GM18870 (cell line): ENCODE measurements around the gene ATP8B3.

Source experiments
- ATAC-seq: cut with Tn5 transposase; IDR thresholded peaks from one replicate; pipeline ENCODE4 v1.9.1; 2021; ENCODE audit warnings: moderate library complexity; ENCODE audit not compliant: unreplicated experiment

ATP8B3 gene

DNA sequence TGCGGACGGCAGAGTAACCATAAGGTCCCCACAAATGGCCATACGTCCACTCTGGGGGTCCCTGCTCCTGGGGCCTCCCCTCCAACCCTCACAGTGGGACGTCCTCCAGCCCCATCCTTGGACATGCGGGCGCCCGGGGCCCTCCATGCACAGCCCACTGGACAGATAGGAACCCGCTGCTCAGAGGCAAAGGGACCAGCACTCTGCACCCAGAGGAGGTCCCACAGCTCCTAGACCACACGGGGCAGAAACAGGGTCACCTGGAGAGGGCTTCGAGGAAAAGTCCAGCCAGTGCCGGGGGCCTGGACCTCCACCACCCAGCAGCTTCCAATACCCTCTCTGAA lies 25.1 kb upstream of the ATP8B3 start:
- no peak for ATAC-seq

DNA sequence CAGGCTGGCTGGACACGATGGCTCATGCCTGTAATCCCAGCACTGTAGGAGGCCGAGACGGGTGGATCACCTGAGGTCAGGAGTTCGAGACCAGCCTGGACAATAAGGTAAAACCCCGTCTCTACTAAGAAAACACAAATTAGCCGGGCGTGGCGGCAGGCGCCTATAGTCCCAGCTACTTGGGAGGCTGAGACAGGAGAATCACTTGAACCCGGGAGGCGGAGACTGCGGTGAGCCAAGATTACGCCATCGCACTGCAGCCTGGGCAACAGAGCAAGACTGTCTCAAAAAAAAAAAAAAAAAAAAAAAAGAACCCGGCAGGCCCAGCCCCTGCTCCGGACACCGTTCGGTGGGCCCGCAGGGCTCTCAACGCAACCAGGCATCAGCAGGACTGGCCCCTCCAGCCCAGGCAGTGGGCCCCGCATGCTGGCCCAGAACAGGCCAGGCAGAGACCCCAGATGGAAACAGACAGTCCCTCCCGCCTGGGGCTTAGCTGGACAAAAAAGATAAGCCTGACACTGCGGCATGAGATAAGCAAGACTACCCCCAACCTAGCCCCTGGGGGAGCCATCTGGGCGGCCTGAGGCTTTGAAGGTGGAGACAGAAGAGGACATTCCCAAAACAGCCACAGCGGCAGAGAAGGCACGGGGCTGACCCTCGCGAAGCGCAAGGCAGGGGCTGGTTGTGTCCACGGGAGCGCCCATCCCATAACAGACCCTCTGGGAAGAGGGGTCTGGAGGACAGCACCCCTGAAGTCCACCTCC lies 24.6 kb upstream of the ATP8B3 start:
- no peak for ATAC-seq

DNA sequence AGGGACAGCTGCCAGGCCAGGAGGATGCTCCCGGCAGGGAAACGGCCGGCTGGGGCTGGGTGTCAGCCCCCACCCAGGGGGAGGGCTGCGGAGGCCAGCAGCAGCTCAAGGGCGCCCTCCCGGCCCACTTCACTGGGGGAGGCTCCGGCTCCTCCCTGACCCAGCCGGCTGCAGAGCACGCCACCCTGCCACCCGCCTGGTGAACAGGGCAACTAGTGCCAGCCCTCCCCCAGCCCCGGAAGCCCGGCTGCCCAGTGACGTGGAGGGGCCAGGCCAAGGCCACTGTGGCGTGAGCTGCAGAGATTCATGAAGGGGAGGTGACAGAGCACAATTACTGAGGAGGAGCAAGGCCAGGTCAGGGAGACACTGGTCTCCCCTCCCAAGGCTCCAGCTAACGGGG lies 21.5 kb upstream of the ATP8B3 start:
- ATAC-seq: no peak

DNA sequence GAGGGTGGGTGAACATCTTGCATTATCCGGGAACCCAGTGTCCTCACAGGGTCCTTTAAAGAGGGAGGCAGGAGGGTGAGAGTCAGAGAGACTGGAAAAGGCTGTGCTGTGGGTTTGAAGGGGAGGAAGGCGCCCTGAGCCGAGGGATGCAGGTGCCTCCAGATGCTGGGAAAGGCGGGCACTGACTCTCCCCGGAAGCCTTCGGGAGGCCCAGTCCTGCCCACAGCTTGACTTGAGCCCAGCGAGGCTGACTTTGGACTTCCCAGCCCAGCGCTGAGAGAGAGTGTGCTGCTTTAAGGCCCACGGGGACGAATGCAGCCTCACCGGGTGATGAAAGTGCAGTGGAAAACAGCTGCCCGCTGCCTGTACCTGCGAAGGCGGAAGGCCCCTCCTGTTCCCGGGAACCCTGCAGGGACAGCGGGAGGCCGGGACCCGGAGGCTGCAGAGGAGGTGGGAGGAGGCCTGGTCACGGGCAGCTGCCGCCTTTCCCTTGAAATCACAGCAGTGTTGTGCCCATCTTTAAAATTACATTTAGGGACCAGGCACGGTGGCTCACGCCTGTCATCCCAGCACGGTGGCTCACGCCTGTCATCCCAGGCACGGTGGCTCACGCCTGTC lies 20.1 kb upstream of the ATP8B3 start:
- no peak for ATAC-seq

DNA sequence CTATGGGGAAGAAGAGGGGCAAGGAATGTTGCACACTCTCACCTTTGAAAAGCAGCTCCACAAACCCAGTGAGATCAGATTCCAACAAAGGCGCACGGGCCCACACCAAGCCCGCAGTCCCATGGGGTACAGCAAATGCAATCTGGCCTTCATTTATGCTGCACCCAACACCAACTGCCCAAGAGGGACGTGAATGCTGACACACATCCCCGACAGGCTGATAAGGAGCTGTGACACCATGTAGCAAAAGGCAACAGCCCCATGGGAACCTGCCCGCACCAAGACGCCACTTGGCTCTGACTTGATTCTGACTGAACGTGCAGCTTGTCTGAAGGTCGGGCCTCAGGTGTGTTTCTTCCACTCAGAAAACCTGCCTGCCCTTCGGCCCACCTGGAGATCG lies 18.9 kb upstream of the ATP8B3 start:
- no peak for ATAC-seq

DNA sequence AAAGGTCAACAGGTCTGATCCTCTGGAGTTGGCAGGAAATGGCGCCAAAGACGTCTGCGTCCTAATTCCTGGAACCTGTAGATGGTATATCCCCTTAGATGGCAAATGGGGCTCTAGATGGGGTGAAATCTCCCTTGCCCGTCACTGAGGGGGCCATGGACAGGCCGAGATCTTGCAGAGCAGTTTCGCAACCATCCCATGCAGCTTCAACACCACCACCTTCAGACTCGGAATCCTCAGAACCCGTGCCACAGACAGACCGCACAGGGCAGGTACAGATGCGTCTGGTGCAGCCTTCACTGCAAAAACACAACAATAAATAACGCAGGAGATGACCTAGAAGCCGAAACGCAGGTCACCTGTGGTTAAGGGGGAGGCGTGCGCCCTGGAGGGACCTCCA lies 18.5 kb upstream of the ATP8B3 start:
- no peak for ATAC-seq

DNA sequence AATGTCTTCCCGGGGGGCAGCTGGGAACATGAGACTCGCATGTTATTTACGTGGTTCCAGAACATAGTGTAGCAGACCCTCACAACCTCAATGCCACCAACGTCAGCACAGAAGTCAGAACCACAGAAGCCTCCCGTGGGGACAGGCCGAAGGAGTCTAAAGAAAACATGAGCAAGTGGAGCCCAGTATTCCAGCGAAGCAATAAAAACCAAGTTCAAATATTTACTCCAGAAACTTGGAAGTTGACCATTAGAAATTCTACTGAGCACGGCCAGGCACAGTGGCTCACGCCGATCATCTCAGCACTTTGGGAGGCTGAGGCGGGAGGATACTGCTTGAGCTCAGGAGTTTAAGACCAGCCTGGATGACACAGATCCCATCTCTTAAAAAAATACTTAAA lies 17.9 kb upstream of the ATP8B3 start:
- ATAC-seq: no peak

DNA sequence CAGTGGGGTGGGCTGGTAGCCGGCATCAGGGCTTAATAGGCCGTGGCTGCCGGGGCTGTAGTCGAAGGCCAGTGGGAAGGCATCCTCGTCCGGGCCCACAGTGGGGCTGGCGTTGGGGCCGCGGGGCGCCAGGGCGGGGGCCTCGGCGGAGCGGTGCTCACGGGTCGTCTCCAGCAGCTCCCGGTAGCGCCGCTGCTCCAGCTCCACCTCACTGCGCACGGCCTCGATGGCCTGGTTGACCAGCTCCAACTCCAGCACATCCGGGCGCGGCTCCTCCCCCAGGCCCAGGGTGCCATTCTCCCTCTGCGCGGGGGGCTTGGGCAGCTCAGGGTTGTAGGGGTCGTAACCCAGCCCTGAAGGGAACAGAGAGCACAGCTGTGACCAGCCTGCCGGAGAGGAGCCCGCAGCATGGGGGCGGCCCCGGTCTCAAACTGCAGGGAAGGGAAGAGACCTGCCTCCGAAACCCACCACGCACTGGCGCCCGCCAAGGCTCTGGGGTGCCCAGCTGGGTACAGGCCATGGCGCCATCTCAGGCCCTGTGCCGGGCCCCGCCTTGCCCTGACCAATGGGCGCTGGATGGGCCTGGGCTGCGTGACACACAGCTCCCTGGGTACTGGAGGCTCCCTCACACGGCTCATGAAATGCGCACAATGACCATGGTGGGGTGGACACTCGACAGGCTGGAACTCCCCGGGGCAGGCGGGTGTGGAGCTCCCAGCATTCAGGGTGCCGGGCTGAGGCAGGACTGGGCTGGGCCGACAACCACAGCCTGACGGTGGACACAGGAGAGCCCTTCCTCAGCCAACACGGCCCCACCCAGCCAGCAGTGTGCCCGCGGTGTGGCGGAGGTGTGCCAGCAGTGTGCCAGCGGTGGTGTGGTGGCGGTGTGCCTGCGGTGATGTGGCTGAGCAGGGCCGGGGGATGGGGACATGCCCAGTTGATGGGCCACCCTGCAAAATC lies 16.5 kb upstream of the ATP8B3 start:
- ATAC-seq: no peak

DNA sequence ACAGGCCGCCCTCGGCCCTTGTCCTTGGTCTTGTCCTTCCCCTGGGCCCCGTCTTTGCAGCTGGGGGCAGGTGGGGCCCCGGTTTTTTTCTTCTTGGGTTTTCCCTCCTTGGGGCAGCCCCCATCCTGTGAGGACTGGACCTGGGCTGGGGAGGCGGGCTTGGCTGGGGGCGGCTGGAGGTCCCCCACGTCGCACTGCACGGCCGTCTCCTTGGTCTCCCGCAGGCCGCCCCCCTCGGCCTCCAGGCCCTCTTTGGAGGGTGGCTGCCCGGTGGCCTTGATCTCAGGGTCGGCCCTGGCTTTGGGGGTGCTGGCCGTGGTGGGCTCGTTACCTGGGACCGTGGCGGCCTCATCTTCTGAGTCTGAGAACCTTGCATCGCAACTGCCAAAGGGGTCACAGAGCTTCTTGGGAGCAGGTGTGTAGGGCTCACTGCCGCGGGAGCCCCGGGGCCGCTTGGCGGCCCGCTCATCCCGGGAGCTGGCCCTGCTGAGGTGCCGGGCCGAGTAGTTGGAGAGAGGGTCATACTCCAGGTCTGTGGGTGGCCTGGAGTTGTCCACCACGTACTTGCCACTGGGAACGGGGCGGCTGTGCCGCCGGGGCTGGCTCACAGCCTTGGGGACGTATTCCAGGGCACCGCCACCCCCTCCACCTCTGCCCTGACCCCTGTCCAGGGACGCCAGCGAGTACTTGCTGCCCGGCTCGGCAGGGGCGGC lies 15.6 kb upstream of the ATP8B3 start:
- no peak for ATAC-seq

DNA sequence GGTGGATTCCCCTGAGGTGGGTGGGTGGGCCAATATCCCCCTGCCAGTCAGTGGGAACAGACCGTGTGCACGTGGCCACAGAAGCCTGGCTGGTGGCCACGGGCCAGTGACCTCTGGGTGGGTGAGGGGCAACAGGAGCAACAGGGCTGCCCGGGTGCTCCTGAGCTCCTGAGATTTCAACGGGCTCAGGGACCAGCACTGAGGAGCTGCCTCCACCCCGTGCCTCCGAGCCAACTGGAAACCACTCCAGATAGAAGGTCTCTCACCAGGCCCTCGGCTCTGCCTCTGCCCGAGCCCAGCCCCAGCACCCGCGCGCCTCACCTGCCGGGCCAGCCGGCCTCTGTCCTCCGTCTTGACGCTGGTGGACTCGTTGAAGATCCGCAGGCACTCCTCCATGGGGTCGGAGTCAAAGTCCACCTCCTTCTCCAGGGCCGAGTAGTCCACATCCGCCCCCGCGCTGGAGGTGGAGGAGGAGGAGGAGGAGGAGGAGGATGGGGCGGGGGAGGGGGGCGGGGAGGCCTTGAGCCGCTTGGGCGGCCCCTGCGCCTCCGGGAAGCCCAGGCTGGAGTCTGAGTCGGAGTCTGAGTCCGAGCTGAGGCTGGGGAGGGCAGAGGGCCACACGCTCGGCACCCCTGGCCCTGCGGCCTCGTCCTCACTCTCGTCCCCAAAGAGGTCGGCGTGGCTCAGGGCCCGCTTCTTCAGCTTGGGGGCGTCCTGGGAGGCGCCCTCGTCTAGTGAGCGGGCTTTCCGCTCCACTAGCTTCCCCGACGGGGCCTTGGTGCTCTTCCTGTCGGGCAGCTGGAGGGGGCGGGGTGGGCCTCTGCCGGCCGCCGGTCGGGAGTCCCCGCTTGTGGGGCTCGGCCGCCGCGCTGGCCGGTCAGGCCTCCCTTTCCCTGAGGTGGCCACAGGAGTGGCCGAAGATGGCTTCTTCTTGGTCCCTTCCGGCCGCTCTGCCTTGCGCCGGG lies 14.8 kb upstream of the ATP8B3 start:
- ATAC-seq: no peak

DNA sequence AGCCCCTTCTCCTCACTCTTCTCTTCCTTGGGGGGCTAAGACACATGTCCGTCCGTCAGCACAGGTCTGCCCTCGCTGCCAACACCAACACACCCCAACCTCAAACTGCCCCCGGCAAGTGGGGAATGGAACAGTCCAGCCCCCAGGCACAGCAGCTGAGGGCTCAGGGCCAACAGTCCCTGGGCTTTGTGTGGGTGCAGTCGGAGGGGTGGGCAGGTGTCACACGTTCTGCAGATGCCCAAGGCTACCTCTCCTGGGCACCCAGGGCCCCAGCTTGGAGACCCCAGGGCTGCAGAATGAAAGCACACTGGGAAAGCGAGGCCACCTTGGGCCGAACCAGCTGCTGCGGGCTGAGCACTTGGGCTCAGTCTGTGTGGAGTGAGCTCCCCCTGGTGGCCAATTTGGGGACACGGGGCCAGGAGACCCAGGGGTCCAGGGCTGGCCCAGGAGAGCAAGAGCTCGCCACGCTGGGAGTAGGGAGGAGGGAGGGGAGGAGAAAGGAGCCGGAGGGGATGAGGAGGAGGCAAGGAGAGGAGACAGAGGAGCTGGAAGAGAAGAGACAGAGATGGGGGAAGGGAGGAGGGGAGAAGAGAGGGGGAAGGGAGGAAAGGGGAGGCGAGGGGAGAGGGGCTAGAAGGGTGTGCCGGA lies 14.0 kb upstream of the ATP8B3 start:
- no peak for ATAC-seq

DNA sequence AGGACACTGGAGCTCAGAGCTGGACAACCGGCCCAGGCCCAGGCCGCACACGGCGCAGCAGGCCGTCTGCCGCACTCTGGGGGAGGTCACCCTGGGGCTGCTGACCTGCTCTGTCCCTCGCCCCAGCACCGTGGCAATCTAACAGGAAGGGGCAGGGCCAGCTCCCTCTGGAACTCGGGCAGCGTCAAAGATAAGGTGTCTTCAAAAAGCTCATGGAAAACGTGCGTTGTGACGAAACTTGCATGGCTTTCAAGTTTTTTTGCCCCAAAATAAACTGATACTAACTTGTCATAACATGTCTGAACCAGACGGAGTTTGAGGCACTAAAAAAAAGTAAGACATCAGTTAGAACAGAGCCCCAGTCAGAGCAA lies 12.2 kb upstream of the ATP8B3 start:
- no peak for ATAC-seq

DNA sequence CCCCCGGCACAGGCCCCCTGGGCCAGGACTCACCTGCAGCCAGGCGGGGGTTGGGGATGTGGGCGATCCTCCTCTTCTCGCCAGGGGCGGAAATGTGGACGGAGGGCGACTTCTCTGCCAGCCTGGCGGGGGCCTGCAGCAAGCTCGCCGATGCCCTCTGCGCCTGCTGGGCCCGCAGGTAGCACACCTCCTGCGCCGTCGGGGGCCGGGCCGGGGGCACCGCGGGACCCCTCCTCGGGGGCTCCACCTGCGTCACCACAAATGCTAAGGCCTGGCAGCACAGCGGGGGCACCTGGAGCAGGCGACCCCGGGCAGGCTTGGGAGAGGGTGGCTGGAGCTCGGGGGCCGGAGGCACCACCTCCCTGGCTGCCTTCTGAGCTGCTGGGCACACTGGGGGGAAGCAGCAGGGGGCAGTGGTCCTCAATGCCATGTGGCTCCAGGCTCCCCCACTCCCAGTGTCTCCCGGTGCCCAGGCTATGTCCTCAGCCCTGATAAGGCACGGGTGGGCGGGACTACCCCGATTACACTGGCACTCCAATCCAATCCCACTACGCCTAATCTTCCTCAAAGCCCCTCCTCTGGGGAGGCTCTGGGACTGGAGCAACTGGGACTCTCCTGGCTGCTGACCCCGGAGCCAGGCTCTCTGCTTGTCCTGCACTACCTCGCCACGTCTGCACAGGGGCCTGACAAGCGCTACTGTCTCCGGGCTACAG lies 11.6 kb upstream of the ATP8B3 start:
- no peak for ATAC-seq

DNA sequence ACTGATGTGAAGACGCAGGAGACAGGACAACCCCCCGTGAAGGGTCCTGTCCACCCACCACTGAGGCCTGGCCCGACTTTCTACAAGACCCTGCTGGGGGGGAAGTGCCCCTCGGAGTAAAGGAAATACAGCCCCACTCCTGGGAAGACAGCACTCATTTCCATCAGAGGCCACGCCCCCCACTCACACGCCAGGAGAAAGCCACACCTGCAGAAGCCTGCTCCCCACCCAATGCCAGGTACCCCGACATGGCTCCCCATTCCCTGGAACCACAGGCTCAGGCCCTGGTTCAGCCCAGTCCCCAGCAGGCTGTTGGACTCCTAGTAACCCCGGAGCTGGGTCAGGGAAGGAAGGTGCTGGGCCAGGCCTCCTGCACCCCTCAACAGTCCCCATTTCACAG lies 10.9 kb upstream of the ATP8B3 start:
- no peak for ATAC-seq

DNA sequence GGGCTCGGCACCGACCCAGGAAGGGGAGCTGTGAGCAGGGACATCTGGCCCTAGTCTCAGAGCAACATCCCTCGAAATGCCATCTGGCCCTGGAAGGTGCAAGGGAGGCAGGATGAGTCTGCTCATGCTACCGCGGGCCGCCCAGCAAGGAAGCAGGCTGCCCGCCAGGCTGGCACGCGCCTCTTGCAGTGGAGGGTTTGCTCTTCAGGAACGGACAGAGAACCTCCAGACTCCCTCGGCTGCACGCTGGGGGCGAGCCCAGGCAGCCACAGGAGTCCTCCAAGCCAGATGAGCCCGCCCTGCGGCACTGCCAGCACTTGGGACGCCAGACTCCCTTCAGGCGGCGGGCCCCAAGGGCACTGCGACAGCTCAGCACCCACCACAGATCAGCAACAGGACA lies 10.1 kb upstream of the ATP8B3 start:
- no peak for ATAC-seq

DNA sequence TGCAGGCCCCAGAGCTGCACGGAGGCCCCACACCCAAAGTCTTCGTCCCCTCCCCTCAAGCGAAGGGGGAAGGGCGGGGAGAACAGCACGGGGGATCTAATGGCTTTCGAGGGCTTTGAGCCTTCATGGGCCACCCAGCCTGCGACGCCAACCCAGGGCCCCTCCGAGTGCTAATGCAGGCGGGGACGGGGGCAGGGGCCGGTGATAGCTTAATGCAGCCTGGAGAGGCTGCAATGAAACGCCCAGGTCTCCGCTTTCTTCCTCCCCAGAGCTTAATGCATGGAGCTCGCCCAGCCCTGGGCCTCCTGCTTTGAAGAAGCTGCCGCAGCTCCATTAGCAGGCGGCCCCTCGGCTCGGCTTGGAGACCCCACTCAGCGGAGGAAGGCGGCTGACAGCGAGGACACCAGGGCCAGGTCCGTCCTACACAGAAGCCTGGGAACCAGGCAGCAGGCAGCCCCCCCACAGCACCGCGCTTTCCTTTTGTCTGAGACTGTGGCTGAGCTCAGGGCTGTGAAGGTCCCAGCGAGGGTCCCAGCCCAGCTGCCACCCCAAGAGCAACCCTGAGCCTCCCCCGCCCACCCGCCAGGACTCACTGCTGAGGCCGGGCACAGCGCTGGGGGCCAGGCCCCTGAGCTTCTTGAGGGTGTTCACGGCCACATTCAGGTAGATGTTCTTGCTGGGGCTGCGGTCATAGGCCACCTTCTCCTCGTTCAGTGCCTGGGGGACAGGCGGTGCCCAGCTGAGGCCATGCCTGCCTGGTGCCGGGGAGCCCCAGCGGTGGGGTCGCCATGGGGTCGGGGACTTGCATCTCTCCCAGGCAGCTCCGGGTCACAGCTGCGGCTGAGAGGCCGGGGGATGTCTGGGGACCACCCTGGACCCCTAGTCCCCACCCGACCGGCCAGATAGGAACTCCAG lies 7.5 kb upstream of the ATP8B3 start:
- no peak for ATAC-seq

DNA sequence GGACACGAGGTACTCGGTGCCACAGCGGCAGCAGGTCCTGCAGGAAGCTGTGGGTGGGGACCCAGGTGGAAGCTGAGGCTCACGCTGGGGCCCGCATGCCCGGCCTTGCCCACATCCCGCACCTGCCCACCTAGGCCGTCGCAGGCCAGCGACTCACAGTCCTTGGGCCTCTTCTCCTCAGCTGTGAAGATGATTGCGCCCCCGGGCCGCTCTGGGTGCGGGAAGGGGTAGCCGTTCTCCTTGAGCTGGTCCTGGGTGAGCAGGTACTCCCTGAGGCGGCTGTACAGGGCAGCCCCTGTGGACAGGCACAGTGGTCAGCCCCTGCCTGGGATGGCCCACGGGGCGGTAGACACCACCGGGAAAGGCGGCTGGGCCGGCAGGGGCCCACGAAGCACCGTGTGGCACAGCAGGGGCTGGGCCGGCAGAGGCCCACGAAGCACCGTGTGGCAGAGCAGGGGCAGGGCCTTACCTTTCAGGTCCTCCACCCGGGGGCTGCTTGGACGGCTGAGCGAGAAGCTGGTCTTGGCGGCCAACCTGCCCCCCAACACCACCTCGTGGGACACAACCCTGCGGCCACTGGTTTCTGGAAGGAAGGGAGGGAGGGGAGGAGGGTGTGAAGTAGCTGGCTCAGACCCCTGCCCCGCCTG lies 6.6 kb upstream of the ATP8B3 start:
- no peak for ATAC-seq
